MM.1S (cell line): Measurements from ENCODE around the gene ENTPD6.

Experiments
- DNase-seq: peaks from one replicate; pipeline ENCODE4 v3.0.0-alpha.2; 2015
- H2AFZ ChIP-seq: fragments of 300-600 bp; sonication (generic); 2 replicates; pipeline ENCODE4 v1.6.0; 2016; ENCODE audit warnings: antibody characterized with exemption, low read length
- H3F3A ChIP-seq: fragments of 300-600 bp; sonication (generic); 2 replicates; pipeline ENCODE4 v1.6.1; 2016; ENCODE audit warnings: mild to moderate bottlenecking, antibody characterized with exemption, low read length, moderate library complexity, mixed read lengths; ENCODE audit not compliant: insufficient read depth
- H3K27ac ChIP-seq: fragments of 300-600 bp; sonication (generic); 2 replicates; pipeline ENCODE4 v1.5.1; 2016; ENCODE audit warnings: mild to moderate bottlenecking, low read length
- H3K27me3 ChIP-seq: fragments of 300-600 bp; sonication (generic); replicated peaks from 2 replicates; pipeline ENCODE4 v1.6.0; 2016; ENCODE audit warnings: low read length; ENCODE audit not compliant: insufficient read depth
- H3K36me3 ChIP-seq: fragments of 300-600 bp; sonication (generic); replicated peaks from 2 replicates; pipeline ENCODE4 v1.6.1; 2016; ENCODE audit warnings: mild to moderate bottlenecking, low read length, mixed read lengths; ENCODE audit not compliant: insufficient read depth
- H3K4me1 ChIP-seq: fragments of 300-600 bp; sonication (generic); 2 replicates; pipeline ENCODE4 v1.6.1; 2016; ENCODE audit warnings: low read length, mixed read lengths
- H3K4me2 ChIP-seq: fragments of 300-600 bp; sonication (generic); 2 replicates; pipeline ENCODE4 v1.6.0; 2016; ENCODE audit warnings: low read depth, low read length
- H3K4me3 ChIP-seq: fragments of 300-600 bp; sonication (generic); 2 replicates; pipeline ENCODE4 v1.5.1; 2016; ENCODE audit warnings: low read length, mixed read lengths
- H3K79me2 ChIP-seq: fragments of 300-600 bp; sonication (generic); 2 replicates; pipeline ENCODE4 v1.6.1; 2016; ENCODE audit warnings: mixed run types, low read length, mixed read lengths
- H3K9ac ChIP-seq: fragments of 300-600 bp; sonication (generic); 2 replicates; pipeline ENCODE4 v1.6.1; 2016; ENCODE audit warnings: low read length, mixed read lengths
- H3K9me2 ChIP-seq: fragments of 300-600 bp; sonication (generic); replicated peaks from 2 replicates; pipeline ENCODE4 v1.6.1; 2016; ENCODE audit warnings: mild to moderate bottlenecking, low read length, mixed read lengths; ENCODE audit not compliant: insufficient read depth
- H3K9me3 ChIP-seq: fragments of 300-600 bp; sonication (generic); replicated peaks from 2 replicates; pipeline ENCODE4 v1.6.1; 2016; ENCODE audit warnings: mild to moderate bottlenecking, low read length, mixed read lengths; ENCODE audit not compliant: insufficient read depth
- H4K20me1 ChIP-seq: fragments of 300-600 bp; sonication (generic); 2 replicates; pipeline ENCODE4 v1.6.1; 2016; ENCODE audit warnings: mild to moderate bottlenecking, low read length, moderate library complexity, mixed read lengths; ENCODE audit not compliant: insufficient read depth
- CTCF ChIP-seq: fragments of 300-600 bp; sonication (generic); IDR thresholded peaks from 2 replicates; pipeline ENCODE4 v1.5.1; 2016; ENCODE audit warnings: antibody characterized with exemption, low read length, mixed read lengths
- EZH2 ChIP-seq: fragments of 300-600 bp; sonication (generic); optimal IDR thresholded peaks from 2 replicates; pipeline ENCODE3; 2017; ENCODE audit warnings: low read depth, mild to moderate bottlenecking, antibody characterized with exemption, low read length, mixed read lengths
- EZH2phosphoT487 ChIP-seq: fragments of 300-600 bp; sonication (generic); IDR thresholded peaks from 2 replicates; pipeline ENCODE4 v1.6.1; 2018; ENCODE audit warnings: antibody characterized with exemption, low read length

Gene ENTPD6

GRCh38 chr20:25225642-25226432, 30.3 kb downstream of the ENTPD6 start:
- no peaks in the 10 kb centered on the region for H3K9me2 ChIP-seq
- H3K9ac ChIP-seq = no peak overlapping the region
- no peak overlapping the region for H2AFZ ChIP-seq

GRCh38 chr20:25226433-25227316, 31.2 kb downstream of the ENTPD6 start:
- H3K9ac ChIP-seq = no peak overlapping the region
- no peaks in the 10 kb centered on the region for H3K9me3 ChIP-seq
- no peaks in the 10 kb centered on the region for H3F3A ChIP-seq
- no peaks in the 10 kb centered on the region for H3K36me3 ChIP-seq
- H3K27ac ChIP-seq = no peak overlapping the region
- no peaks in the 10 kb centered on the region for H3K79me2 ChIP-seq
- no peaks in the 10 kb centered on the region for H3K4me1 ChIP-seq
- H3K4me3 ChIP-seq = no peak overlapping the region
- H4K20me1 ChIP-seq = no peaks in the 10 kb centered on the region
- H2AFZ ChIP-seq = no peak overlapping the region
- H3K9me2 ChIP-seq = no peaks in the 10 kb centered on the region
- TF ChIP-seq EZH2 = no peak
- no peak for TF ChIP-seq EZH2phosphoT487
- TF ChIP-seq CTCF = no peak
- H3K27me3 ChIP-seq = no peaks in the 10 kb centered on the region
- no peak for DNase-seq
- no peak overlapping the region for H3K4me2 ChIP-seq

More at GRCh38 chr20:25225642-25226432, 30.3 kb downstream of the ENTPD6 start:
- Histone ChIP-seq H3K4me2 (no peak overlapping the region), H3K9me3 (no peaks in the 10 kb centered on the region), H3K4me1 (no peaks in the 10 kb centered on the region), H3K36me3 (no peaks in the 10 kb centered on the region), H3F3A (no peaks in the 10 kb centered on the region), H3K27me3 (no peaks in the 10 kb centered on the region), H4K20me1 (no peaks in the 10 kb centered on the region), H3K79me2 (no peaks in the 10 kb centered on the region), H3K27ac (no peak overlapping the region), H3K4me3 (no peak overlapping the region)
- TF ChIP-seq EZH2phosphoT487 (no peak), CTCF (no peak), EZH2 (no peak)
- no peak for DNase-seq

DNA sequence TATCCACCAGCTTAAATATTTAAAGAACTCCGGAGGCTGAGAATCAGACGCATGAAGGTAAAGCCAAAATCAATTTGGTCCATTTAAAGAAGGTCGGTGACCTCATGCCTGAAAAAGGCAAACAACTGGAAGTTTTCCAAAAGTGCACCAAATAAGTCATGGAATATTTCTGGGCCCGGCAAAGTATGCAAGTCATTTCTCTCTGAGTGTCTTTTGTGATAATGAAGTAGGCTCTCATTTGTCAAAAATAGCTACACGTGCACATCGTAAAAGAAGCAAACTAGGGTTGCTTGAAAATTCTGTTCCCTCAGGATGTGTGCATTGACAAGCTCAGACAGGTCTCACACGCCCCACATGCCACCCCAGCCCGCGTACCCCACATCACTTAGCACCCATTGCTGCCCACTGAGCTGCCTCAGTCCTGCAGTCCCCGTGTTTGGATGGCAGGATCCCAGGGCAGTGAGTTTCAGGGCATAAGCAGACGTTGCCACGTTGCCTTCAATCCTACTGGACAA, 31.9 kb downstream of the ENTPD6 start:
- DNase-seq = no peak
- no peak overlapping the region for H3K9ac ChIP-seq
- no peaks in the 10 kb centered on the region for H3K27me3 ChIP-seq
- no peaks in the 10 kb centered on the region for H3K4me1 ChIP-seq
- no peak overlapping the region for H3K27ac ChIP-seq
- no peak overlapping the region for H2AFZ ChIP-seq
- no peaks in the 10 kb centered on the region for H3K79me2 ChIP-seq
- TF ChIP-seq EZH2 (no peak), EZH2phosphoT487 (no peak), CTCF (no peak)
- no peaks in the 10 kb centered on the region for H3F3A ChIP-seq
- H3K4me2 ChIP-seq = no peak overlapping the region
- no peaks in the 10 kb centered on the region for H4K20me1 ChIP-seq
- H3K4me3 ChIP-seq = no peak overlapping the region
- no peaks in the 10 kb centered on the region for H3K36me3 ChIP-seq
- no peaks in the 10 kb centered on the region for H3K9me2 ChIP-seq
- no peaks in the 10 kb centered on the region for H3K9me3 ChIP-seq
